Keratinocyte (primary cell): ENCODE measurements around the gene GALNT3.

Source experiments
- EZH2 ChIP-seq: IDR thresholded peaks from one replicate; pipeline ENCODE4 v1.6.1; 2012; ENCODE audit warnings: inconsistent platforms, mild to moderate bottlenecking, low read length, moderate library complexity
- TF ChIP-seq, protein P1 (sequence below), 3 experiments: IDR thresholded peaks in 1 of 3; conservative IDR thresholded peaks in 1 of 3; optimal IDR thresholded peaks in 1 of 3; 2 replicates in 2 of 3; 3 replicates in 1 of 3; pipeline versions ENCODE3 to v1.5.1; 2011; ENCODE audit warnings: low read length in 3 of 3, mild to moderate bottlenecking in 3 of 3, moderate library complexity in 2 of 3, control low read depth in 1 of 3, inconsistent platforms in 1 of 3; ENCODE audit not compliant: insufficient read depth in 2 of 3; ENCODE audit errors: extremely low read depth in 1 of 3

- TF ChIP-seq, protein P1, sequence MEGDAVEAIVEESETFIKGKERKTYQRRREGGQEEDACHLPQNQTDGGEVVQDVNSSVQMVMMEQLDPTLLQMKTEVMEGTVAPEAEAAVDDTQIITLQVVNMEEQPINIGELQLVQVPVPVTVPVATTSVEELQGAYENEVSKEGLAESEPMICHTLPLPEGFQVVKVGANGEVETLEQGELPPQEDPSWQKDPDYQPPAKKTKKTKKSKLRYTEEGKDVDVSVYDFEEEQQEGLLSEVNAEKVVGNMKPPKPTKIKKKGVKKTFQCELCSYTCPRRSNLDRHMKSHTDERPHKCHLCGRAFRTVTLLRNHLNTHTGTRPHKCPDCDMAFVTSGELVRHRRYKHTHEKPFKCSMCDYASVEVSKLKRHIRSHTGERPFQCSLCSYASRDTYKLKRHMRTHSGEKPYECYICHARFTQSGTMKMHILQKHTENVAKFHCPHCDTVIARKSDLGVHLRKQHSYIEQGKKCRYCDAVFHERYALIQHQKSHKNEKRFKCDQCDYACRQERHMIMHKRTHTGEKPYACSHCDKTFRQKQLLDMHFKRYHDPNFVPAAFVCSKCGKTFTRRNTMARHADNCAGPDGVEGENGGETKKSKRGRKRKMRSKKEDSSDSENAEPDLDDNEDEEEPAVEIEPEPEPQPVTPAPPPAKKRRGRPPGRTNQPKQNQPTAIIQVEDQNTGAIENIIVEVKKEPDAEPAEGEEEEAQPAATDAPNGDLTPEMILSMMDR (optimal IDR thresholded peaks at IDR 0.05 in 1 of 3, IDR thresholded peaks at IDR 0.05 in 1 of 3, conservative IDR thresholded peaks at IDR 0.05 in 1 of 3; ENCODE audit: extremely low read depth in 1 of 3, insufficient read depth in 2 of 3, low read length in 3 of 3) = no peak
- no peak for TF ChIP-seq EZH2
These were observed 43.1 kb upstream of the GALNT3 start for GRCh38 chr2:165837122-165837521.
